Measurements from ENCODE around the gene DNAJC15.
A peak's percentile ranks its signal among the peaks of the same experiment; 100 is the strongest.

Gene DNAJC15

GRCh38 chr13:43077046-43077445 is 53.7 kb downstream of the DNAJC15 start:
- no peak overlapping the region for H3K9ac ChIP-seq (ENCODE audit: low read depth, low read length)
- no peaks in the 10 kb centered on the region for H3K27me3 ChIP-seq (ENCODE audit: control insufficient read depth, insufficient read depth, low read length)
- H3K36me3 ChIP-seq (ENCODE audit: insufficient read depth, low read length): peaks cover 9% of the 10 kb centered on the region
- H3K9me3 ChIP-seq (replicated peaks; ENCODE audit: low read length): no peaks in the 10 kb centered on the region
- H3K4me2 ChIP-seq (ENCODE audit: low read length): no peak overlapping the region
- no peaks in the 10 kb centered on the region for H3K4me1 ChIP-seq (ENCODE audit: control insufficient read depth, insufficient read depth, low read length)
- no peak overlapping the region for H3K4me3 ChIP-seq (ENCODE audit: low read length)

GRCh38 chr13:43077461-43077860 is 54.1 kb downstream of the DNAJC15 start:
- Histone ChIP-seq H3K9me3 (replicated peaks; ENCODE audit: low read length) (no peaks in the 10 kb centered on the region), H3K4me2 (ENCODE audit: low read length) (no peak overlapping the region), H3K9ac (ENCODE audit: low read depth, low read length) (no peak overlapping the region), H3K4me1 (ENCODE audit: control insufficient read depth, insufficient read depth, low read length) (no peaks in the 10 kb centered on the region), H3K36me3 (ENCODE audit: insufficient read depth, low read length) (peaks cover 9% of the 10 kb centered on the region), H3K27me3 (ENCODE audit: control insufficient read depth, insufficient read depth, low read length) (no peaks in the 10 kb centered on the region), H3K4me3 (ENCODE audit: low read length) (no peak overlapping the region)

GRCh38 chr13:43077906-43078305 is 54.5 kb downstream of the DNAJC15 start:
- Histone ChIP-seq H3K4me3 (ENCODE audit: low read length) (no peak overlapping the region), H3K27me3 (ENCODE audit: control insufficient read depth, insufficient read depth, low read length) (no peaks in the 10 kb centered on the region), H3K9me3 (replicated peaks; ENCODE audit: low read length) (no peaks in the 10 kb centered on the region), H3K9ac (ENCODE audit: low read depth, low read length) (no peak overlapping the region), H3K4me1 (ENCODE audit: control insufficient read depth, insufficient read depth, low read length) (no peaks in the 10 kb centered on the region), H3K36me3 (ENCODE audit: insufficient read depth, low read length) (peaks cover 9% of the 10 kb centered on the region), H3K4me2 (ENCODE audit: low read length) (no peak overlapping the region)

- Histone ChIP-seq H3K4me1 (ENCODE audit: control insufficient read depth, insufficient read depth, low read length) (no peaks in the 10 kb centered on the region), H3K9me3 (replicated peaks; ENCODE audit: low read length) (no peaks in the 10 kb centered on the region), H3K9ac (ENCODE audit: low read depth, low read length) (no peak overlapping the region), H3K27me3 (ENCODE audit: control insufficient read depth, insufficient read depth, low read length) (no peaks in the 10 kb centered on the region), H3K36me3 (ENCODE audit: insufficient read depth, low read length) (peaks cover 9% of the 10 kb centered on the region), H3K4me3 (ENCODE audit: low read length) (no peak overlapping the region), H3K4me2 (ENCODE audit: low read length) (no peak overlapping the region)
Observed at GRCh38 chr13:43078399-43078798, 55.0 kb downstream of the DNAJC15 start.

GRCh38 chr13:43079392-43079931 is 56.1 kb downstream of the DNAJC15 start:
- Histone ChIP-seq H3K27me3 (ENCODE audit: control insufficient read depth, insufficient read depth, low read length) (no peaks in the 10 kb centered on the region), H3K36me3 (ENCODE audit: insufficient read depth, low read length) (peaks cover 9% of the 10 kb centered on the region), H3K4me1 (ENCODE audit: control insufficient read depth, insufficient read depth, low read length) (no peaks in the 10 kb centered on the region), H3K4me2 (ENCODE audit: low read length) (no peak overlapping the region), H3K9ac (ENCODE audit: low read depth, low read length) (no peak overlapping the region), H3K9me3 (replicated peaks; ENCODE audit: low read length) (no peaks in the 10 kb centered on the region), H3K4me3 (ENCODE audit: low read length) (no peak overlapping the region)

GRCh38 chr13:43080199-43080598 is 56.8 kb downstream of the DNAJC15 start:
- Histone ChIP-seq H3K36me3 (ENCODE audit: insufficient read depth, low read length) (peaks cover 9% of the 10 kb centered on the region), H3K9ac (ENCODE audit: low read depth, low read length) (no peak overlapping the region), H3K4me3 (ENCODE audit: low read length) (no peak overlapping the region), H3K27me3 (ENCODE audit: control insufficient read depth, insufficient read depth, low read length) (no peaks in the 10 kb centered on the region), H3K9me3 (replicated peaks; ENCODE audit: low read length) (no peaks in the 10 kb centered on the region), H3K4me1 (ENCODE audit: control insufficient read depth, insufficient read depth, low read length) (no peaks in the 10 kb centered on the region), H3K4me2 (ENCODE audit: low read length) (no peak overlapping the region)

GRCh38 chr13:43081866-43082265 is 58.5 kb downstream of the DNAJC15 start:
- no peaks in the 10 kb centered on the region for H3K27me3 ChIP-seq (ENCODE audit: control insufficient read depth, insufficient read depth, low read length)
- no peak overlapping the region for H3K9ac ChIP-seq (ENCODE audit: low read depth, low read length)
- H3K36me3 ChIP-seq (ENCODE audit: insufficient read depth, low read length): peaks cover 9% of the 10 kb centered on the region
- peaks cover 4% of the 10 kb centered on the region for H3K4me1 ChIP-seq (ENCODE audit: control insufficient read depth, insufficient read depth, low read length)
- H3K9me3 ChIP-seq (replicated peaks; ENCODE audit: low read length): no peaks in the 10 kb centered on the region
- no peak overlapping the region for H3K4me3 ChIP-seq (ENCODE audit: low read length)
- no peak overlapping the region for H3K4me2 ChIP-seq (ENCODE audit: low read length)

GRCh38 chr13:43083750-43084149 is 60.4 kb downstream of the DNAJC15 start:
- peaks cover 9% of the 10 kb centered on the region for H3K36me3 ChIP-seq (ENCODE audit: insufficient read depth, low read length)
- no peak overlapping the region for H3K4me3 ChIP-seq (ENCODE audit: low read length)
- no peaks in the 10 kb centered on the region for H3K9me3 ChIP-seq (replicated peaks; ENCODE audit: low read length)
- peaks cover 13% of the 10 kb centered on the region for H3K4me1 ChIP-seq (ENCODE audit: control insufficient read depth, insufficient read depth, low read length)
- no peaks in the 10 kb centered on the region for H3K27me3 ChIP-seq (ENCODE audit: control insufficient read depth, insufficient read depth, low read length)
- no peak overlapping the region for H3K9ac ChIP-seq (ENCODE audit: low read depth, low read length)
- no peak overlapping the region for H3K4me2 ChIP-seq (ENCODE audit: low read length)

GRCh38 chr13:43085545-43085944 is 62.2 kb downstream of the DNAJC15 start:
- H3K4me3 ChIP-seq (ENCODE audit: low read length): no peak overlapping the region
- peaks cover 4% of the 10 kb centered on the region for H3K36me3 ChIP-seq (ENCODE audit: insufficient read depth, low read length)
- H3K9ac ChIP-seq (ENCODE audit: low read depth, low read length): no peak overlapping the region
- no peaks in the 10 kb centered on the region for H3K9me3 ChIP-seq (replicated peaks; ENCODE audit: low read length)
- no peak overlapping the region for H3K4me2 ChIP-seq (ENCODE audit: low read length)
- H3K4me1 ChIP-seq (ENCODE audit: control insufficient read depth, insufficient read depth, low read length): peaks cover 13% of the 10 kb centered on the region
- no peaks in the 10 kb centered on the region for H3K27me3 ChIP-seq (ENCODE audit: control insufficient read depth, insufficient read depth, low read length)

GRCh38 chr13:43086181-43086580 is 62.8 kb downstream of the DNAJC15 start:
- no peak overlapping the region for H3K4me2 ChIP-seq (ENCODE audit: low read length)
- H3K4me1 ChIP-seq (ENCODE audit: control insufficient read depth, insufficient read depth, low read length): peaks cover 13% of the 10 kb centered on the region
- H3K4me3 ChIP-seq (ENCODE audit: low read length): no peak overlapping the region
- no peak overlapping the region for H3K9ac ChIP-seq (ENCODE audit: low read depth, low read length)
- no peaks in the 10 kb centered on the region for H3K27me3 ChIP-seq (ENCODE audit: control insufficient read depth, insufficient read depth, low read length)
- H3K36me3 ChIP-seq (ENCODE audit: insufficient read depth, low read length): no peaks in the 10 kb centered on the region
- no peaks in the 10 kb centered on the region for H3K9me3 ChIP-seq (replicated peaks; ENCODE audit: low read length)

- Histone ChIP-seq H3K4me1 (ENCODE audit: control insufficient read depth, insufficient read depth, low read length) (peaks cover 13% of the 10 kb centered on the region), H3K4me3 (ENCODE audit: low read length) (peak overlapping the region; percentile 65), H3K9ac (ENCODE audit: low read depth, low read length) (peak overlapping the region; percentile 78), H3K27me3 (ENCODE audit: control insufficient read depth, insufficient read depth, low read length) (no peaks in the 10 kb centered on the region), H3K9me3 (replicated peaks; ENCODE audit: low read length) (no peaks in the 10 kb centered on the region), H3K36me3 (ENCODE audit: insufficient read depth, low read length) (no peaks in the 10 kb centered on the region), H3K4me2 (ENCODE audit: low read length) (peak overlapping the region; percentile 83)
Observed at GRCh38 chr13:43088093-43088511, 64.7 kb downstream of the DNAJC15 start.

GRCh38 chr13:43089912-43090498 is 66.6 kb downstream of the DNAJC15 start:
- H3K9me3 ChIP-seq (replicated peaks; ENCODE audit: low read length): no peaks in the 10 kb centered on the region
- no peaks in the 10 kb centered on the region for H3K36me3 ChIP-seq (ENCODE audit: insufficient read depth, low read length)
- H3K4me3 ChIP-seq (ENCODE audit: low read length): no peak overlapping the region
- peaks cover 13% of the 10 kb centered on the region for H3K4me1 ChIP-seq (ENCODE audit: control insufficient read depth, insufficient read depth, low read length)
- H3K4me2 ChIP-seq (ENCODE audit: low read length): no peak overlapping the region
- no peaks in the 10 kb centered on the region for H3K27me3 ChIP-seq (ENCODE audit: control insufficient read depth, insufficient read depth, low read length)
- no peak overlapping the region for H3K9ac ChIP-seq (ENCODE audit: low read depth, low read length)

Data from skeletal muscle satellite cell (primary cell).